GM21423 (cell line): Measurements from ENCODE around the gene SYNGR4.

Source experiments
- ATAC-seq: cut with Tn5 transposase; IDR thresholded peaks from one replicate; pipeline ENCODE4 v1.9.1; 2021; ENCODE audit warnings: mild to moderate bottlenecking, moderate library complexity; ENCODE audit not compliant: unreplicated experiment

Gene SYNGR4

DNA sequence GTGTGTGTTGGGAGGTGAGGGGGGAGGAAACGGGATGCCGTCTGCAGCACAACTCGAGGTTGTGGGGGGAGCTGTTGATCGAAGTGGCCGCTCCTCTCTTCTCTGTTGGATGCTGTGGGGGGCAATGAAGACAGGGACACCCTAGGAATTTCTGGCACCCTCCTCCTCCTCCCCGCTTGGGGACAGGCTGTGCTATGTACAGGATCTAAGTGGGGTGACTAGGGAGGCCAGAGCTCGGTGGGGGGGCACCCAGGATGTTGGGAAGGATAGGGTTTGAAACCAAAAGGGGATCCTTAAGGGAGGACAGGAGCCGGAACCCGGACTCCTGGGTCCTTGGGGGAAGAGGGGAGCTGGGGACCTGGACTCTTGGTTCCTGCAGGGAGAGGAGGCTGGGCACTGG lies 31.3 kb downstream of the SYNGR4 start:
- no peak for ATAC-seq

DNA sequence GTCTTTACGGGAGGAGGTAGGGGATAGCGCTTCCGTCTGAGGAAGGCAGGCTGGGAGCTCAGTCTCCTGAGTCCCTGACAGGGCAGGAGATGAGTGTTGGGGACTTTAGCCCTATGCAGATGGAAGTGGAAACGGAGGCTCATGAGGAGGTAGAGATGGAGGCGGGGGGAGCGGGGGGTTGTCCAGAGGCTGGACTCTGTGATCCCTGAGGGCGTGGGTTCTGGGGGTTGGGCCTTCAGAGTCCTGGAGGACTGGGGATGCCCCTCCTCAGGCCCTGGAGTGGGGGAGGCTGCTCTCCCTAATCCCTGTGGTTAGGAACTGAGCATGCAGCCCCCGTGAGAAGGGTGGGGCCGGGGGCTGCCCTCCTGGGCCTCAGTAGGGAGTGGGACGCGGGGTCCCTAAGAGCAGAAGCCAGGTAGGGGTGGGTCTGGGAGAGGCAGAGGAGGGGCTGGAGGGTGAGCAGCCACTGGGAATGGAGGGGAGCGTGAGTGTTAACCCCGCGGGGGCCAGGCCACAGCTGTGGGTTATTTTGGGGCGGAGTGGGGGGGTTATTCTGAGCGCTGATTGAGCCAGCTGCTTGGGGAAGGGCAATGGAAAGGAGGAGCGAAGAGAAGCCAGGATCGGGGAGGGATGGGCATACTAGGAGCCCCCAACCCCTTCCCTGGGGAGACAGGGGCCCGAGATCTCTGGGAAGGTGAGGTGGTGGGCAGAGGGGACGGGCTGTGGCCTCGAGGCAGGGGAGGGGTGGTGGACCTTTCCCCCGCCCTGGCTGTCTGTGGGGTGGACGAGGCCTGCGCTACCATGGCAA lies 32.1 kb downstream of the SYNGR4 start:
- ATAC-seq, result no peak

DNA sequence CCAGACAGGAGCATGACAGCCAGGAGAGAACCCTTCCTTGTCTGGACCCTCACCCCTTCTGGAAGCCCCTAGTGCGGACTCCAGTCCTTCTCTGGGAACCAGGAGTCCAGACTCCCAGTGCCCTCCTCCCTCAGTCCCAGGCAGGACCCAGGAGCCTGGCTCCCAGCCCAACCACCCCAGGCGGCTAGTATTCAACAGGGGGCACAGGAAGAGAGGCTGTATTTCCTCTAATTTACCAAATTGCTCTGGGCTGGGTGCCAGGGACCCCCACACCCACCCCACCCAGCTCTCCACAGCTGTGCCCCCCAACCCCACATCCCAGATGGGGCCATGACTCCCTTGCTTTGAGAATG lies 32.6 kb downstream of the SYNGR4 start:
- no peak for ATAC-seq

- no peak for ATAC-seq
Observed at GRCh38 chr19:48397263-48398101, 33.3 kb downstream of the SYNGR4 start.

DNA sequence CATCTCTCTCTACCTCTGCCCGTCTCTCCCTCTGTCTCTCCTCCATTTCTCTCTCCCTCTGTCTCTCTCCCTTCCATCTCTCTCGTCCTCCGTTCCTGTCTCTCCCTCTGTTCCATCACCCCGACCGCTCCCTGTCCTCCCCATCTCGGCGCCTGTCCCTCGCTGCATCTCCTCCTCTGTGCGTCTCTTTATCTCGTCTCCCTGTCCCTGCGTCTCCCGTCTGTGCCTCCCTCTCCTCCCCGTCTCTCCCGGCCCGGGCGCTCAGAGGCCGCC lies 33.9 kb downstream of the SYNGR4 start:
- no peak for ATAC-seq

DNA sequence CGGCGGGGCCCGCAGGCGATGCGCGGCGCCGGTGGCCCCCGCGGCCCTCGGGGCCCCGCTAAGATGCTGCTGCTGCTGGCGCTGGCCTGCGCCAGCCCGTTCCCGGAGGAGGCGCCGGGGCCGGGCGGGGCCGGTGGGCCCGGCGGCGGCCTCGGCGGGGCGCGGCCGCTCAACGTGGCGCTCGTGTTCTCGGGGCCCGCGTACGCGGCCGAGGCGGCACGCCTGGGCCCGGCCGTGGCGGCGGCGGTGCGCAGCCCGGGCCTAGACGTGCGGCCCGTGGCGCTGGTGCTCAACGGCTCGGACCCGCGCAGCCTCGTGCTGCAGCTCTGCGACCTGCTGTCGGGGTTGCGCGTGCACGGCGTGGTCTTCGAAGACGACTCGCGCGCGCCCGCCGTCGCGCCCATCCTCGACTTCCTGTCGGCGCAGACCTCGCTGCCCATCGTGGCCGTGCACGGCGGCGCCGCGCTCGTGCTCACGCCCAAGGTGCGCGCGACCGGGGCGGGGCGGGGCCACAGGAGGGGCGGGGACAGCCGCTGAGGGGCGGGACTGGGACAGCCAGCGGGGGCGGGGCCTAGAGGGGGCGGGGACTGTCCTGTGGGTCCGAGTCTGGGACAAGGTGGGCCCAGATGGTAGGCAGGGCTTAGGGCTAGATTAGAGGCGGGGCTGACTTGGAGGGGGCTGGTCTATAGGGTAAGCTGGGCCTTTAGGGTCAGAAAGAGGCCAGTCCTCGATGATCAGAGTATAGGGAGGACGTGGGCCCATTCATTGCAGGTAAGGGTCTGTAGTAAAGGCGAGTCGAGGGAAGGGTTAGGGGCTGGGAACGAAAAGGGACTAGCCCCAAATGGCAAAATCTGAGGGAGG lies 34.4 kb downstream of the SYNGR4 start:
- no peak for ATAC-seq

DNA sequence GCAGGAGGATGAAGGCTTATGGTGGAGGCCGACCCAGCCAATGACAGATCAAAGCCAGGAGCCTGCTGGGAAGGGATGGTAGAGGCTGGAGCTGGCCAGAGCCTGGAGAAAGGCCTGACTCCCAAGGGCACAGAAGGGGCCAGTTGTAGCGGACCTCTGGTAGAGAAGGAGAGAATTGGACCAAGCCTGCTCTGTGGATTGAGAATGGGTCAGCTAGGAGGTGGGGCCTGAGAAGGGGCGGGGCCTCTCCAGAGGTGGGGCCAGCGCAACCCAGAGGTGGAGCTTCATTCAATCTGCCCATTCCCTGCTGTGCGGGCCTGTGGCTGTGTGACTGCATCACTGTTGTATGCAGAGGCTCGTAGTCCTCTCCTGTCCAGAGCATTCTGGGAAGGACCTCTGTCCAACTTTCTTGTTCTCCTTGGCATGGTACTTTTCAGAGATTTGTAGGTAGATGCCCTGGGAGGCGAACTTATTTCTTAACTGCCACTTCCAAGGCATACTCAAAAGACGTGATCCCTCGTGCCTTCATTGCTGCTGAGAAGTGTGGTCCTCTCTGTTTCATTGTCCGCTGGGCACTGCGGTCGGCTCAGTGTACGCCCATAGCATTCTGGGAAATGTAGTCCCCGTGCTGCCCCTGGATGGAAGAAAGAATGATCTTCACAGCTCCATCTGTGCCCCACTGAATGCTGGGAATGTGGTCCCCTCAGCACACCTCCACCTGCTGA lies 36.0 kb downstream of the SYNGR4 start:
- ATAC-seq, result no peak

- ATAC-seq, result no peak
Observed at GRCh38 chr19:48401287-48401686, 37.1 kb downstream of the SYNGR4 start.

DNA sequence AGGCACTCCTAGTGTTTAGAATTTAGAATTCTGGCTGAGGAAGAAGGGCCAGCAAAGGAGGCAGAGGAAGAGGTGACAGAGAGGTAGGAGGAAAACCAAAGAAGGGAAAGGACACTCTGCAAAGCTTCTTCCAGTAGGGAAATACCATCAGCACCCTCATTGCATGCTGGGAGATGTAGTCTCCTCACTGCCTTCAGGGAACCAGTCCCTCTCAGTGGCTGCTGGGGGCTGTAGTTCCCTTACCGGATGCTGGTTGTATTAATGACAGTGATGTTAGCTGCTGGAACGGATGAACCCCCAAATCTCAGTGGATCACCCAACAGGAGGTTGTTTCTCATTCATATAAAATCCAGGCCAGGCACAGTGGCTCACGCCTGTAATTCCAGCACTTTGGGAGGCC lies 39.4 kb downstream of the SYNGR4 start:
- peak; percentile 70 for ATAC-seq

- no peak for ATAC-seq
Observed at GRCh38 chr19:48405010-48405659, 41.0 kb downstream of the SYNGR4 start.

- ATAC-seq, result no peak
Observed at GRCh38 chr19:48405850-48406249, 41.7 kb downstream of the SYNGR4 start.

DNA sequence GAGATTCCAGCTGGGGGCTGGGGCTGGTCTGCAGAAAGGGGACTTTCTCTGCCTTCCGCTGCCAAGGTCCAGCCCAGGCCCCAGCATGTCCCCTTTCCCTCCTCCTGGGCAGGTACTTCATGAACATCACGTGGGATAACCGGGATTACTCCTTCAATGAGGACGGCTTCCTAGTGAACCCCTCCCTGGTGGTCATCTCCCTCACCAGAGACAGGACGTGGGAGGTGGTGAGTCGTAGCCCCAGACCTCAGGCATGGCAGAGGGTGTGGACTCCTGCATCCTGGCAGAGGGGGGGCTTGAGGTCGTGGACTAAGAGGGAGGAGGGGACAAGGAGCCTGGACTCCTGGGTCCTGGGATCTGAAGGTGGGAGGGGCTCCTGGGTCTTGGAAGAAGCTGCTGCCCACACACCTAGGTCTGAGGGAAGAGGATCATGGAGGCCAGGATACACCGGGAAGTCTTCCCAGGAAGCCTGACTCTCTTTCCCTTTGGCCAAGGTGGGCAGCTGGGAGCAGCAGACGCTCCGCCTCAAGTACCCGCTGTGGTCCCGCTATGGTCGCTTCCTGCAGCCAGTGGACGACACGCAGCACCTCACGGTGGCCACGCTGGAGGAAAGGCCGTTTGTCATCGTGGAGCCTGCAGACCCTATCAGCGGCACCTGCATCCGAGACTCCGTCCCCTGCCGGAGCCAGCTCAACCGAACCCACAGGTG lies 49.9 kb downstream of the SYNGR4 start:
- no peak for ATAC-seq

- no peak for ATAC-seq
Observed at GRCh38 chr19:48415395-48415794, 51.2 kb downstream of the SYNGR4 start.

- ATAC-seq, result no peak
Observed at GRCh38 chr19:48415806-48416221, 51.6 kb downstream of the SYNGR4 start.

- ATAC-seq, result no peak
Observed at GRCh38 chr19:48417421-48417820, 53.3 kb downstream of the SYNGR4 start.

DNA sequence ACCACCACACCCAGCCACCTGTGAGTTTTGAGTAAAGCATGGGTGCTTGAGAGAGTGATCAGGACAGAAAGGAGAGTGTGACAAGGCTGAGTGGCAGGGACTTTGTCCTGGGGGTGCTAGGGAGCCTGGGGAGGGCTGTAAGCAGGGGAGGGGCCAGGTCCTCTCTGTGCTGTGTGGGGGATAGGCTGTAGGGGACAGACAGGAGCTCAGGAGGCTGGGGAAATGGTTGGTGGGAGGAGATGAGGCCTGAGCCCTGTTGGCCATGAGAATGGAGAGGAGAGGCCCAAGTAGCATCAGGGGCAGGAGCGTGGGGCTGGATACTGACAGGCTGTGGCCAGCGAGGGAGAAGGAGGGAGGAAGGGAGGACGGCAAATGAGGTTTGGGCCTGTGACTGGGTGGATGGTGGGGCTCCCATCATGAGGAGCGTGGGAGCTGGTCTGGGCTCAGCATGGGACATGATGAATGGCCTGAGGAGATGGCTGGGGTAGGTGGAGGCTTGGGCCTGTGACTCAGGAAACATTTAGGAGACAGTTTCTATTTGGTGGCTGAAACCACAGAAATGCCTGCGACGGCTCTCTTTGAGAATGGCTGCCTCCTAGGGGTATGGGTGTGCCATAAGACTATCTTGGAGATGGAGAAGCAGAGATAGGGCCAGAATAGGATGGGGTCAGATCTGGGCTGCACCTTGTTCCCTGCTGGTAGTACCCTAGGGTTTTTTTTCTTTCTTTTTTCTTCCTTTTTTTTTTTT lies 54.3 kb downstream of the SYNGR4 start:
- ATAC-seq, result no peak

GRCh38 chr19:48419158-48419920 lies 55.2 kb downstream of the SYNGR4 start:
- ATAC-seq, result no peak

DNA sequence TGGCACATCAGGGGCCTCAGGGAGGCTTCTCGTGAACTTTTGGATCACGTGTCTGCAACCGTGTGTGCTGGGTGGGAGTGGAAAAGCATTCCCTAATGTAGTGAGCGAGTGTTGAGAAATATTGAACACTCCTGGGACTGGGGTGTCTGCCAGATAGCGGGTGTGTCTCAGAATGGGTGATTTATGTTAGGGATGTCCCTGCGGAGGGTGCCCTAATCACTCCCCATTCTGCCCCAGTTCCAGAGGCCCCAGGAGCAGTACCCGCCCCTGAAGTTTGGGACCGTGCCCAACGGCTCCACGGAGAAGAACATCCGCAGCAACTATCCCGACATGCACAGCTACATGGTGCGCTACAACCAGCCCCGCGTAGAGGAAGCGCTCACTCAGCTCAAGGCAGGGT lies 57.4 kb downstream of the SYNGR4 start:
- ATAC-seq, result no peak
